PC-9 (cell line): ENCODE data around the gene SPIB. TPM values are rescaled to one million over a fixed set of nuclear protein-coding genes. Genes with fewer than 3 reads are reported as not detected.
"Not testable (repeated sequence)": the region's sequence is repeated elsewhere in the genome, so short reads cannot be mapped to it uniquely, and the experiment has no call there.

ENCODE experiments used
- BruUV-seq: library from RNA; stranded (reverse); fragments of 400-500 nt; replicated peaks from 2 replicates; lab custom pipeline; 2021; lab: Mats Ljungman, UMichigan
- CTCF ChIA-PET: fragments of 300-600 bp; sonication (Branson Sonifier 250); formaldehyde crosslinking; loops from one replicate; lab custom pipeline; 2022; ENCODE audit warnings: antibody characterized with exemption; lab: Charles Lee
- POLR2A ChIA-PET: fragments of 300-600 bp; sonication (Branson Sonifier 250); formaldehyde crosslinking; loops from one replicate; lab custom pipeline; 2022; ENCODE audit warnings: antibody characterized with exemption; ENCODE audit not compliant: unreplicated experiment; lab: Charles Lee
- DNase-seq, 2 experiments: peaks; one replicate each; pipeline versions ENCODE4 v3.0.0 to v3.0.0-alpha.2; 2015 to 2022; ENCODE audit warnings: mixed read lengths in 1 of 2
- H2AFZ ChIP-seq: fragments of 200-600 bp; sonication (generic); 2 replicates; pipeline ENCODE4 v1.8.1; 2017; ENCODE audit warnings: antibody characterized with exemption
- H3F3A ChIP-seq: fragments of 200-600 bp; sonication (generic); 2 replicates; pipeline ENCODE4 v1.8.1; 2017; ENCODE audit warnings: antibody characterized with exemption, mild to moderate bottlenecking, low read depth; ENCODE audit not compliant: insufficient read depth
- H3K27ac ChIP-seq: fragments of 200-600 bp; sonication (generic); 2 replicates; pipeline ENCODE4 v1.6.1; 2016; ENCODE audit warnings: mixed run types
- H3K27me3 ChIP-seq: fragments of 200-600 bp; sonication (generic); 2 replicates; pipeline ENCODE4 v1.6.1; 2016; ENCODE audit warnings: low read depth, mixed run types; ENCODE audit not compliant: insufficient read depth
- H3K36me3 ChIP-seq: fragments of 200-600 bp; sonication (generic); 2 replicates; pipeline ENCODE4 v1.6.1; 2016; ENCODE audit warnings: low read depth, mixed run types
- H3K4me1 ChIP-seq: fragments of 200-600 bp; sonication (generic); replicated peaks from 2 replicates; pipeline ENCODE4 v1.6.1; 2016; ENCODE audit warnings: mixed run types; ENCODE audit not compliant: insufficient read depth
- H3K4me2 ChIP-seq: fragments of 200-600 bp; sonication (generic); 2 replicates; pipeline ENCODE4 v1.6.1; 2017; ENCODE audit warnings: mixed run types
- H3K4me3 ChIP-seq: fragments of 200-600 bp; sonication (generic); 2 replicates; pipeline ENCODE4 v1.6.1; 2016; ENCODE audit warnings: mixed run types
- H3K79me2 ChIP-seq: fragments of 200-600 bp; sonication (generic); 2 replicates; pipeline ENCODE4 v1.6.1; 2017; ENCODE audit warnings: low read depth, mixed run types
- H3K9me2 ChIP-seq: fragments of 200-600 bp; sonication (generic); 2 replicates; pipeline ENCODE4 v1.8.1; 2017; ENCODE audit warnings: mild to moderate bottlenecking; ENCODE audit not compliant: insufficient read depth
- H3K9me3 ChIP-seq: fragments of 200-600 bp; sonication (generic); 2 replicates; pipeline ENCODE4 v1.8.1; 2016; ENCODE audit warnings: low read depth; ENCODE audit not compliant: insufficient read depth
- H4K20me1 ChIP-seq: fragments of 200-600 bp; sonication (generic); 2 replicates; pipeline ENCODE4 v1.8.1; 2017; ENCODE audit not compliant: insufficient read depth
- CTCF ChIP-seq: fragments of 200-600 bp; sonication (generic); conservative IDR thresholded peaks from 2 replicates; pipeline ENCODE4 v1.6.1; 2017; ENCODE audit warnings: mixed run types, antibody characterized with exemption, mild to moderate bottlenecking, moderate library complexity
- EZH2 ChIP-seq: fragments of 200-600 bp; sonication (generic); IDR thresholded peaks from 2 replicates; pipeline ENCODE4 v1.8.0; 2017; ENCODE audit warnings: antibody characterized with exemption, low read depth
- intact Hi-C: fragments of 100-400 bp; cut with micrococcal nuclease; formaldehyde crosslinking; loops from one replicate; pipeline ENCODE4 v1.10.0; 2022; ENCODE audit not compliant: unreplicated experiment
- total RNA-seq: library from RNA; stranded (reverse); gene quantifications from 2 replicates; pipeline ENCODE4 v1.2.3, GENCODE V29; 2021

SPIB gene
- total RNA-seq, 1 experiment from 2014 or later: not detected

- POLR2A ChIA-PET: interaction anchor here (0.6 kb wide), 1 partner anchor 486 kb away, joined by 4 read pairs; no protein-coding TSS in a partner anchor
- H3K4me2 ChIP-seq: no peak overlapping the region
- TF ChIP-seq CTCF (no peak), EZH2 (no peak)
Observed at GRCh38 chr19:50435627-50436026, 16.9 kb downstream of the SPIB start.

GRCh38 chr19:50437862-50438449 lies 19.2 kb downstream of the SPIB start:
- Histone ChIP-seq H3K79me2 (no peaks in the 10 kb centered on the region), H3F3A (peaks cover 4% of the 10 kb centered on the region; the same call in 1 of the 2 replicates), H4K20me1 (0 out of 2 replicates have a peak, but pooled peaks cover 3% of the 10 kb centered on the region), H3K27ac (no peak overlapping the region), H3K4me3 (no peak overlapping the region), H3K27me3 (peaks cover 82% of the 10 kb centered on the region), H3K4me2 (no peak overlapping the region), H3K9me3 (no peaks in the 10 kb centered on the region), H3K36me3 (no peaks in the 10 kb centered on the region), H3K9me2 (no peaks in the 10 kb centered on the region), H2AFZ (no peak overlapping the region), H3K4me1 (peaks cover 6% of the 10 kb centered on the region)
- DNase-seq: no peak
- BruUV-seq: no TSS peak
- TF ChIP-seq EZH2 (no peak), CTCF (no peak)
- CTCF ChIA-PET: no interaction called here
- POLR2A ChIA-PET: no interaction called here
- intact Hi-C loops: no loop called here

More at GRCh38 chr19:50435627-50436026, 16.9 kb downstream of the SPIB start:
- DNase-seq: no peak
- Histone ChIP-seq H3K36me3 (no peaks in the 10 kb centered on the region), H3K4me1 (peaks cover 11% of the 10 kb centered on the region), H3K9me2 (no peaks in the 10 kb centered on the region), H3K27ac (no peak overlapping the region), H3K9me3 (no peaks in the 10 kb centered on the region), H4K20me1 (no peaks in the 10 kb centered on the region), H2AFZ (no peak overlapping the region), H3K4me3 (no peak overlapping the region), H3K79me2 (no peaks in the 10 kb centered on the region), H3F3A (peaks cover 4% of the 10 kb centered on the region; the same call in 1 of the 2 replicates), H3K27me3 (peaks cover 83% of the 10 kb centered on the region)
- CTCF ChIA-PET: no interaction called here
- BruUV-seq: no TSS peak
- intact Hi-C loops: no loop called here

- H3K79me2 ChIP-seq, H3K4me1 ChIP-seq, H3K9me2 ChIP-seq, intact Hi-C loops, H3K4me3 ChIP-seq, H3F3A ChIP-seq, H3K9me3 ChIP-seq, H3K27ac ChIP-seq, DNase-seq, H4K20me1 ChIP-seq, POLR2A ChIA-PET, H3K36me3 ChIP-seq, CTCF ChIA-PET, BruUV-seq, H3K4me2 ChIP-seq, H2AFZ ChIP-seq: not testable (repeated sequence)
- peaks cover 80% of the 10 kb centered on the region for H3K27me3 ChIP-seq
Observed at GRCh38 chr19:50439130-50439529, 20.4 kb downstream of the SPIB start.

- Histone ChIP-seq H3F3A (no peaks in the 10 kb centered on the region), H3K4me2 (no peak overlapping the region), H3K36me3 (no peaks in the 10 kb centered on the region), H3K4me3 (no peak overlapping the region), H3K4me1 (no peaks in the 10 kb centered on the region), H3K27ac (no peak overlapping the region), H4K20me1 (0 out of 2 replicates have a peak, but pooled peaks cover 3% of the 10 kb centered on the region), H2AFZ (no peak overlapping the region), H3K79me2 (no peaks in the 10 kb centered on the region), H3K9me3 (no peaks in the 10 kb centered on the region), H3K27me3 (peaks cover 63% of the 10 kb centered on the region), H3K9me2 (no peaks in the 10 kb centered on the region)
- TF ChIP-seq EZH2: no peak
- POLR2A ChIA-PET: no interaction called here
- BruUV-seq: no TSS peak
- intact Hi-C loops: no loop called here
- DNase-seq: no peak
- CTCF ChIA-PET: no interaction called here
Observed at GRCh38 chr19:50444059-50444458, 25.3 kb downstream of the SPIB start.
